GM19455 (cell line): ENCODE data around the gene HTR1D.
"Not testable (repeated sequence)": the region's sequence is repeated elsewhere in the genome, so short reads cannot be mapped to it uniquely, and the experiment has no call there.

Experiments
- ATAC-seq: cut with Tn5 transposase; IDR thresholded peaks from one replicate; pipeline ENCODE4 v1.9.1; 2021; ENCODE audit not compliant: unreplicated experiment

The HTR1D gene, protein sequence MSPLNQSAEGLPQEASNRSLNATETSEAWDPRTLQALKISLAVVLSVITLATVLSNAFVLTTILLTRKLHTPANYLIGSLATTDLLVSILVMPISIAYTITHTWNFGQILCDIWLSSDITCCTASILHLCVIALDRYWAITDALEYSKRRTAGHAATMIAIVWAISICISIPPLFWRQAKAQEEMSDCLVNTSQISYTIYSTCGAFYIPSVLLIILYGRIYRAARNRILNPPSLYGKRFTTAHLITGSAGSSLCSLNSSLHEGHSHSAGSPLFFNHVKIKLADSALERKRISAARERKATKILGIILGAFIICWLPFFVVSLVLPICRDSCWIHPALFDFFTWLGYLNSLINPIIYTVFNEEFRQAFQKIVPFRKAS

DNA sequence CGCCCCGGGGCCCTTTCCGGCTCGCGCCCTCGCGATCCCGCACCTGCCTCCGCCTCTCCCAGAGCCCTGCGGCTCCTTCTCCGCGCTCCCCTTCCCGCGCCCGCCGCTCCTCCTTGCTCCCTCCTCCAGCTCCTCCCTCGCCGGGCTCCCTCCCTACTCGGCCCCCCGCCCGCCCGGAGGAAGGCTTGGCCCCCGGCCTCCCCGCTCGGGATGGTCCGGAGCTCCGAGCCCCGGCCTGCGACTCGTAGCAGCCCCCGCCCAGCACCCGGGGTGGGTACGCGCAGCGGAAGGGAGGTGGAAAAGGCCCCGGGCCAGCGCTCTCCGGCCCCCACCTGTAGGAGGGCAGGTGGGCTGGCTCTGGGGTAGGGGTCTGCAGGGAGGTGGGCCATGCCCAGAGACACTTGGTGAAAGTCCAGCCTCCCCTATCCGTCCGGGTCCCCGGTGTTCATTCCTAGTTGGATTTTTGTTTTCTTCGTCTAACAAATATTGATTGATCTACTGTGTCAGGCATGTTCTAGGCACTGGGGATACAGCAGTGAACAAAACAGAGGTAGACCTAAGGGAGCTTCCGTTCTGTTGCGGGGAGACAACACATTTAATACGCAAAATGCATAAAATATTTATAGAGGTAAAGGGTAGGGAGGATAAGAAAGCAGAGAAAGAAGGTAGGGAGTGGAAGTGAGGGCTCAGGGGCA, at the start of gene HTR1D:
TSS of gene HTR1D (minus strand) at position 82 of the 695 bp plus-strand sequence. CDS start 23,283 bp downstream, outside the sequence.
- no peak for ATAC-seq

- ATAC-seq: no peak
These were observed 46.1 kb upstream of the HTR1D start for GRCh38 chr1:23263380-23263887.

DNA sequence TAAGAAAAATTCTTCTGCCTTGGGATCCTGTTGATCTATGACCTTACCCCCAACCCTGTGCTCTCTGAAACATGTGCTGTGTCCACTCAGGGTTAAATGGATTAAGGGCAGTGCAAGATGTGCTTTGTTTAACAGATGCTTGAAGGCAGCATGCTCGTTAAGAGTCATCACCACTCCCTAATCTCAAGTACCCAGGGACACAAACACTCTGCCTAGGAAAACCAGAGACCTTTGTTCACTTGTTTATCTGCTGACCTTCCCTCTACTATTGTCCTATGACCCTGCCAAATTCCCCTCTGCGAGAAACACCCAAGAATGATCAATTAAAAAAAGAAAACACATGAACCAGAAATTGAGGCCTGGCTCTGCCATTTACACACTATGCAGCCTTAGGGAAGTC, 40.8 kb upstream of the HTR1D start:
- ATAC-seq: not testable (repeated sequence)

GRCh38 chr1:23257371-23257770, 40.1 kb upstream of the HTR1D start:
- not testable (repeated sequence) for ATAC-seq

GRCh38 chr1:23254584-23254983, 37.3 kb upstream of the HTR1D start:
- ATAC-seq: no peak

DNA sequence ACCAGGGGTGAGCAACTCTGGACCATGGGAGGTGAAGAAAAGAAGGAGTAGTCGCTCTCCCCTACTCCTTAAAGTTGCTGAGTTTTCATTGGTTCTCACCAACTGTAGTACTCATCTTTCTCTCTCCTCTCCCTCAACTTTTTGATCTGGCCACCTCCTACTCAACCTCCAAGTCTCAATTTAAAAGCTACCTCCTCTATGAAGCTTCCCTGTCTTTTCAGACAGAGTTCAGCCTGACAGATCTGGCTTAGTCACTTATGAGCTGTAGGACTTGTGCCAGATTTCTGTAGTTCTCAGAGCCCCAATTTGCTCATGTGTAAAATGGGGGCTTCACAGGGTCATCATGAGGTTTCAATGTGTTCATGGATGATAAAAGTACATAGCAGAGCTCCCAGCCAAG, 34.5 kb upstream of the HTR1D start:
- ATAC-seq: no peak

- no peak for ATAC-seq
These were observed 32.6 kb upstream of the HTR1D start for GRCh38 chr1:23249787-23250454.

DNA sequence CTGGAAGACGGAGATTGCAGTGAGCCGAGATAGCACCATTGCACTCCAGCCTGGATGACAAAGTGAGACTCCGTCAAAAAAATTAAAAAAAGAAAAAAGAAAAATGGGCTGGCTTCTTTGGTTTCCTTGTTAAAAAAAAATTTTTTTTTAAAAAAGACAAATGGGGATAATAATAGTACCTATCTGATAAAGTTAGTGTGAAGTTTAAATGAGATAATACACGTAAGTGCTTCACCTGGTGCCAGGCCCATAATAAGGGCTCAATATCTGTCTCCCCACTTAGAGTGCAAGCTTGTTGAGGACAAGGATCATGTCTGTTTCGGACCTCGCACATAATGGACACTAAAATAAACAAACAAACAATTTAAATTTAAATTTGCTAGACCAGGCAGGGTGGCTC, 30.0 kb upstream of the HTR1D start:
- ATAC-seq: no peak

DNA sequence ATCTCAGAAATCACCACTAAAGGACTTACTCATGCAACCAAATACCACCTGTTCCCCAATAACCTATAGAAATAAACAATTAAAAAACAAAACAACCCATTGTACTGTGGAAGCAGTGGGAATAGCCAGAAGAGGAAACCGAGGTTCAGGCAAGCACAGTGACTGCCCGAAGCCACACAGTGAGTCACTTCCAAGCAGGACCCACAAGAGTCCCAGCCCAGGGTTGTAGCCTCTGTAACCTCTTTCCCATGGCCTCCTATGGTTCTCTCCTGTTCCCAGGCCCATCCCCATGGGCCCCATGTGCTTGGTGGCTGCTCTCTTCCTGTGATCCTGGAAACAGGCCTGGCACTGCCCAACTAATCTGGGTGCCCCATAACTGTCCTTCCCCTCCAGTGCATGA, 29.0 kb upstream of the HTR1D start:
- no peak for ATAC-seq

GRCh38 chr1:23244256-23244761, 27.0 kb upstream of the HTR1D start:
- ATAC-seq: no peak

- no peak for ATAC-seq
These were observed 25.1 kb upstream of the HTR1D start for GRCh38 chr1:23242414-23242813.

DNA sequence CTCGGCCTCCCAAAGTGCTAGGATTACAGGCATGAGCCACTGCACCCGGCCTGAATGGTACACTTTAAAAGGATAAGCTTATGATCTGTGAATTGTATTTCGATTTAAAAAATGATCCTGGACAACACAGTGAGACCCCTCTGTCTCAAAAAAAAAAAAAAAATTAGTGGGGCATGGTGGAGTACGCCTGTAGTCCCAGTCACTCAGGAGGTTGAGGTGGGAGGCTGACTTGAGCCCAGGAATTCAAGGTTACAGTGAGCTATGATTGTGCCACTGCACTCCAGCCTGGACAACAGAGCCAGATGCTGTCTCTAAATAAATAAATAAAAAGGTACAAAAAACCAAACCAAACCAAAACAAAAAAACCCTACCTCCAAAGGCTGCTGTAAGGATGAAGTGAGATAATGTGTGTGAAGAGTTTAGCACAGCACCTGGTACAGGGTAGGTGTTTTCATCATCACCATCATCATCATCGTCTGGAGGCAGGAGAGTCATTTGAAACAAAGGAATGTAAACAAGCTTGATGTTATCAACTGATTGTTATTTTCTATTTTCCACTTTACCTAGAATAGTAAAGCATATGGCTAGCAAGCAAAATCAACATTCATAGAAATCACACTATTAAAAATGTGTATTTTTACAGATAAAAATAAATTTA, 22.5 kb upstream of the HTR1D start:
- ATAC-seq: no peak

- no peak for ATAC-seq
These were observed 21.3 kb upstream of the HTR1D start for GRCh38 chr1:23238565-23238964.

GRCh38 chr1:23237508-23237907, 20.2 kb upstream of the HTR1D start:
- ATAC-seq: no peak

GRCh38 chr1:23227806-23228205, 10.5 kb upstream of the HTR1D start:
- no peak for ATAC-seq

DNA sequence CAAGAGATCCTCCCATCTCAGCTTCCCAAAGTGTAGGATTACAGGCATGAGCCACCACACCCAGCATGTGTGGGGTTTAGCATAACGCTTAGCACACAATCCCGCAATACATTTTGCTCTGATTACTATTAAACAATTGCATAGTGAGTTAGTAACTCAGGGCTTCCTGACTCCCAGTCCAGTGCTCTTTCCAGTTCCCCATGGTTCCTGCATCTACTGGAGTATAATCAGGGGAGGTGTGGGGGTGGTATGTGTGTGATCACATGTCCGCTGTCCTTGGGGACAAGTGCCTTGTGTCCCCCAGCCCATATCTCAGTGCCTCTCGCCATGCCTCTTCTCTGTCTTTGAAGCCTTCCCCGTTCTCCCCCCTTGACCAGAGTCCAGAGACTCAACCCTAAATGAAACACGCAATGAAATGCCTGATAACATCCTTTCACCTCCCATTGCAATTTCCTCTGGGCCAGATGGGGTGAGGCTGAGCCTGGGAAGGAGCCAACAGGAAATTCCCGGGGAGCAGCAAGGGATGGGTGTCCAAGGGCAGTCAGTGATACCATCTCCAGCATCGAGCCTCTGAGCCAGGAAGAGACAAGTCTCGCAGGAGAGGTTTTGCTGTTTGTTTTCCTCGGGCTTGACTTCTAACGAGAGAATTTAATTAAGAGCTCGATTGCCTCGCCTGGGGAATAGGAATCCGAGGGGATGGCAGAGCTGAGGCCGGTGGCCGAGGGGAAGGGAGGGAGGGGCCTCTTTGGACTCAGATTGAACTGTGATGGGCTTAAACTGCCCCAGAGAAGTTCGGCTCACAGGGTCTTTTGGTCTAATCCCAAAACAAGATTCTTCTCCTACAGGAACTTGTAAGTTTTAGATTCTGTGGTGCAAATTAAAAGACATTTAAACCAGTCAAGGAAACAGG, 7.7 kb upstream of the HTR1D start:
- no peak for ATAC-seq

GRCh38 chr1:23223963-23224362, 6.7 kb upstream of the HTR1D start:
- not testable (repeated sequence) for ATAC-seq

GRCh38 chr1:23223490-23223951, 6.2 kb upstream of the HTR1D start:
- not testable (repeated sequence) for ATAC-seq

GRCh38 chr1:23222742-23223141, 5.4 kb upstream of the HTR1D start:
- ATAC-seq: no peak

DNA sequence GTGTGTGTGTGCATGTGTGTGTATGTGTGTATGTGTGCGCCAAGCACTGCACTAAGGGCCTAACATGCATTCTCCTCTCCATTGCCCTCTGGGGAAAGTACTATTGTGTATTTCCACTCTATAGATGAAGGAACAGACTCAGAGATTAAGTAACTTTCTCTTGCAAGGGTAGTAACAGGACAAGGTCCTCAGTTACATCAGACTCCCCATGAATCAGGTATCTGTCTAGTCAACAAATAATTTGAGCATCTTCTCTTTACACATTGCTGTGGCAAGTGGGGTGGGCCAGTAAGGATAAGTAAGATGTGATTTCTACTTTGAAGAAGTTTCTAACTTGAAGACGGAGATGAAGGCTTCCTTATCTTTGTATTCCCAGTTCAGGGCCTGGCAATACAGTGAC, 5.0 kb upstream of the HTR1D start:
- ATAC-seq: no peak
